Brain pericyte (primary cell): ENCODE data around the gene PTPRE.

Experiments
- DNase-seq: peaks from one replicate; pipeline ENCODE4 v3.0.0-alpha.2; 2012; ENCODE audit warnings: low read depth, low spot score

Gene PTPRE

DNA sequence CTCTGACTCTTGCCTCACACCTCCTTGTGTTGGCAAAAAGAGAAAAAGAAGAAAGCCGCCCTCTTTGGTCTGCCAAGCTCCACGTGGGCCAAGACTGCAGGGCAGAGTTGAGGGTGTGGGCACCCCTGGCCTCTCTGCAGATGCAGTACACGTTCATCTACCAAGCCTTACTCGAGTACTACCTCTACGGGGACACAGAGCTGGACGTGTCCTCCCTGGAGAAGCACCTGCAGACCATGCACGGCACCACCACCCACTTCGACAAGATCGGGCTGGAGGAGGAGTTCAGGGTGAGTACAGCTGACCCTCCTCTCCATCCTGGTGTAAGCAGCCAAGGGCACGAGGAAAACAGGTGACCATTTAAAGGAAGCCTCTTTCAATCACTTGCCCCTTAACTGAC is 163.3 kb downstream of the PTPRE start:
- DNase-seq: no peak

DNA sequence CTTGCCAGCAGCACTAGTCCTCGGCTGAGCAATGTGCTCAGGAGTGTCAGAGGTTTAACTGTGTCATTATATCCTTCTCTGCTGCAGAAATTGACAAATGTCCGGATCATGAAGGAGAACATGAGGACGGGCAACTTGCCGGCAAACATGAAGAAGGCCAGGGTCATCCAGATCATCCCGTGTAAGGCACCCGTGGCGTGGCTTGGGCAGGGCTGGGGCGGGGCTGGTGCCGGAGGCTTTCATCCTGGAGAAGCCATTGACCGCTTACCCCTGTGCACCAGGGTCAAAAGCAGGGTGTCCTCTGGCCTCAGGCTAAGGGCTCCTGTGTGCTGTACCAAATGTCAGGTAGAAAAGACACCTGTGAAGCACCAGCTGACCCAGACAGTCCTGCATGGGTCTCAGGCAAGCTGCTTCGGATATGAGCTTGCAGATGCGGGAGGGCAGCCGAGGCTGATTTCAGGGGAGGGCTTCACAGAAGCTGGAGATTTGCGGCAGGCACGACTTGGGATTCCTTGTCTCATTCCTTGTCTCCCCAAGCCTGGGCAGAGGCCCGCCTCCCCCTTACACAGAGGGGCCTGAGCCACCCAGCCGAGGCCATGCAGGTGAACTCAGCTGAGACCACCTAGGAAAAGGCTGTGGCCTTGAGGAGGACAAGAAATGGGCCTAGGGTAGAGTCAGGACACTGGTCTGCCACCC is 164.0 kb downstream of the PTPRE start:
- no peak for DNase-seq

DNA sequence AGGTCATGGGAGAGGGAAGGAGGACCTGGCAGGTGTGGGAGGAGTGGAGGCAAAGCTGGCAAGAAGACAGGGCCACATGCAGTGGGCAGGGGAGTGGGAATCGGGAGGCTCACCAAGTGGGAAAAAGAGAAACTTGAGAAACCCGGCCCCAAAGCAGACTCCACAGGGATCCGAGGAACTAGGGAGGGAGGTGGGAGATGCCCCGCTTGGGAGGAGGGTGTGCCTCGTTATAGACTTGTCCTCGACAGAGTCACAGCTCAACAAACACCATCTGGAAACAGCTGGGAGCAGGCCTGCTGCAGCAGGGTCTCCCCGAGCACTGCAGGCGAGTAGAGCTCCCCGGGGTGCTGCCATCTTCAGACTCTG is 164.5 kb downstream of the PTPRE start:
- no peak for DNase-seq

DNA sequence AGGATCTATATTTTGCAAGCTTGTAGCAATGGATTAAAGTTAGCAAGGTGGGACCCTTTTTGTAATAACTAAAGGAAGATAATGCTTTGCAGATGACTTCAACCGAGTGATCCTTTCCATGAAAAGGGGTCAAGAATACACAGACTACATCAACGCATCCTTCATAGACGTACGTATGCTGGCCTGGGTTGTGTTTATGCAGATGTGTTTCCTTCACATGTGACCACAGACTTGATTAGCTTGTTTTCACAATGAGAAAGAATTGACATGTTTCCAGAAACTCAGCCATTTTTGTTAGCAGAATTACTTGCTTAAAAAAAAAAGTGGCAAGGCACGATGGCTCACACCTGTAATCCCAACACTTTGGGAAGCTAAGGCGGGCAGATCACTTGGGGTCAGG is 165.1 kb downstream of the PTPRE start:
- DNase-seq: no peak

DNA sequence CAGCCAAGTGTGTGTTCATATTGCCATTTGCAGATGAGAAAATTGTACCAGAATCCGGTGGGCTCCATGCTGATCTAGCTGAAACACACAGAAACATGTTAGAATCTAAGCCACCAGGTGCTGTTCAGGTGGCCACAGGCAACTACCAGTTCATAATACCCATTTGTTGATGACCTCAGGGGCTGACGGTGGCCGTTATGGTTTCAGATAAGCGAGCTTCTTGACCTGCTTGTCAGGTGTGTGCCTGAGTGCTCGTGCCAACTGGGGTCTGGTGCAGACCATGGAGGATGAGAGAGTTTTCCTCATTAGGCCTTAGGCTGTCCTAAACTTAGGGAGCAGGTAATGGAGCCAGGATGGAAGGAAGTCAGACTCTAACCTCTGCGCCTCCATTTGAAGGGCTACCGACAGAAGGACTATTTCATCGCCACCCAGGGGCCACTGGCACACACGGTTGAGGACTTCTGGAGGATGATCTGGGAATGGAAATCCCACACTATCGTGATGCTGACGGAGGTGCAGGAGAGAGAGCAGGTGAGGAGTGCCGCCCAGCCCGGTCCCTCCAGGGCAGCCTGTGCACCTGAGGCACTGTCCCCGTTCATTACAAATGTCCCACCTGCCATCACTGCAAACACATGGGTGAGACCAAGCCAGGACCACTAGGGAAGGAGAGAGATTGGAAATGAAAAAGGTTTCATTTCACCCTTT is 166.2 kb downstream of the PTPRE start:
- DNase-seq: no peak

DNA sequence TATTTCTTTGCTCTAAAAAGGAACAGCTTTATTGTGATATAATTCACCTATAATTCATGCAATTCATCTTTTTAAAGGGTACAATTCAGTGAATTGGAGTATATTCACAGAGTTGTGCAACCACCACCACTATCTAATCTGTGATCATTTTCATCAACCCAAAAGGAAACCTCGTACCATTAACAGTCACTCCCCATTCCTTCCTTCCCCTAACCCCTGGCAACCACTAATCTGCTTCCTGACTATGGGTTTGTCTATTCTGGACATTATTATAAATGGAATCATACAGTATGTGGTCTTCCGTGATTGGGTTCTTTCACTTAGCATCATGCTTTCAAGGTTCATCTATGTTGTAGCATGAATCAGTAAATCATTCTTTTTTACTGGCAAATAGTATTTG is 167.0 kb downstream of the PTPRE start:
- no peak for DNase-seq

DNA sequence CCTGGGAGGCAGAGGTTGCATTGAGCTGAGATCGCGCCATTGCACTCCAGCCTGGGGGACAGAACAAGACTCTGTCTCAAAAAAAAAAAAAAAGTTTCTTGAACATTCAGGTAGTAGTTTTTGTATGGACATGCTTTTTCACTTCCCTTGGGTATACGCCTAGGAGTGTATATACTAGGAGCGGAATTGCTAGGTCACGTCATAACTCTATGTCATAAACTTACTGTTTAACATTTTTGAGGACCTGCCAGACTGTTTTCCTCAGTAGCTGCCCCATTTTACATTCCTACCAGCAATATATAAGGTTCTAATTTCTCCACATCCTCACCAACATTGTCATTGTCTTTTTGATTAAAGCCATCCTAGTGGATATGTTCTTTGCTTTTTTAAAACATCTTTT is 167.7 kb downstream of the PTPRE start:
- DNase-seq: no peak

DNA sequence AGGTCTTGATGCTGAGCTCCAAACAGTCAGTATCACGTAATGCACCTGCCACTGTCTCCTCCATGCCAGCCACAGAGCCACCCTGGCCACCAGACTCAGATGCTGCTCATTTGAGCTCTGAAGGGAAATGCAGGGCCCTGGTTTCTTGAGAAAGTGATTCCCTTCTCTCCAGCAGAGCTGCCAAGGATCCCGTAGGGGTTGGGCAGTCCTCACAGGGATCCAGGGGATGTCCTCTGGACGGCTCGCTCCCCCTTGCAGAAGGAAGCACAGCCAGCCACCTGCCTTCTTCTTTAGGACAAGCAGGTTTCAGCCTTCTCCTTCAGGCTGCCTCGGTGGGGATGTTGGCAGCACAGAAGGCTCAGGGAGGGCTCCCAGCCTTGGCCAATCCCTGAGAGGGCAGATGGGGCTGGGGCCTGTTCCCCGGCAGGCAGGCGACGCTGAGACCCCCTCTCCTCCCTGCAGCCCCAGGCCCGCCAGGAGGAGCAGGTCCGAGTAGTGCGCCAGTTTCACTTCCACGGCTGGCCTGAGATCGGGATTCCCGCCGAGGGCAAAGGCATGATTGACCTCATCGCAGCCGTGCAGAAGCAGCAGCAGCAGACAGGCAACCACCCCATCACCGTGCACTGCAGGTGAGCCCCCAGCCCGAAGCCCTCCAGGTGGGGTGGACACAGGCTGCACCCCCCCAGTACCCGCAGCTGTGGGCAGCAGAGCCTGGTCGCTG is 170.4 kb downstream of the PTPRE start:
- DNase-seq: no peak

DNA sequence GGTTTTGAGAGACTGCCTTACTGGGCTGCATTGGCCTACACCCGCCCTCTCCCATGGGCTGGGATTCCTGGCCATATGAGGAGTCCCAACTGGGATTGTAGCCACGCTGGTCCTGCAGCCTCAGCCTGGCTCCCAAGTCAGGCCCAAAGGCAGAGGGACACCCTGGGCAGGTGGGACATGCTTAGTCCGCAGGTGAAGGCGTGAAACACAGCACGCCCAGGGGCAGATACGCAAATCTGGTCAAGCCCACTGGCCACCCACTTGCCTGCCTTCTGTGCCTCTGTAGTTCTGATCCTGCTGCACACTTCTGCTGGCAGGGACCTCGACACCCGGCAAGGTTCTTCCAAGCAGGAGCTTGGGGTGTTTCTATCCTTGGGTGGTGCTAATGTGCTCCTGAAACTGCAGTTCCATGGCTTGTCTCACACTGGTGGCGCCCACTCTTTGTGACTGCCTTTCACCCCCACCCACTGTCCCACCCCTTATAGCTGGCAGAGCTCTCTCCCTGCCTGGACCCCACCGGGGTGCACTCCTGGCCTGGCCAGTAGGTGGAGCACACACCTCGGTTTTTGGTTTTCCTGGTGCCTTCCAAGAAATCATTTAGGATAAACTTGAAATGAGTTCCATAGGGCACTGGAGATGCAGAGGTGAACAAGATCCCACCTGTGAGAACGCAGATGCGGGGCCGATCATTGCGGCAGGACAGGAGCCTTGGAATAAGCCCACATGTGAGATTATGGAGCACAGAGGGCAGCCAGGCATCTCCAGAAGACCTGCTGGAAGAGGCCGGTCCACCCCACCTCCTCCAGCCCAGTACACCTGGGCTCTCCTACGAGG is 171.4 kb downstream of the PTPRE start:
- DNase-seq: no peak

DNA sequence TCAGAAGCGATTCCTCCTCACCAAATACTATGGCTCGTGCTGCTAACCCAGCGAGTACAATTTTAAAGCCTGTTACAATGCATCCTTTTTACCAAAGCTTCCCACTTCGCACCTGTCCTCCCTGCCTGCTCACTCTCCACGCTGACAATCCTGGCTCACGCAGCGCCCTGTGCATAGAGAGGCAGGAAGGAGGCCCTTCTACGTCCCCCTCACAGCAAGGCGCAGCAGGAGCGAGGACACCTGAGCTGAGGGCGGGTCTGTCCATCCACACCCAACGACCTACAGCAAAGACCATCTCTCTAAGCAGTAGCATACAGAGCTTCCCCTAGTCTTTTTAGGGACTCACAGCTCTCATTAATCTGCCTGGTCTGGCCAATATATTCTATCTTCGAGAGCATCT is 173.3 kb downstream of the PTPRE start:
- no peak for DNase-seq

DNA sequence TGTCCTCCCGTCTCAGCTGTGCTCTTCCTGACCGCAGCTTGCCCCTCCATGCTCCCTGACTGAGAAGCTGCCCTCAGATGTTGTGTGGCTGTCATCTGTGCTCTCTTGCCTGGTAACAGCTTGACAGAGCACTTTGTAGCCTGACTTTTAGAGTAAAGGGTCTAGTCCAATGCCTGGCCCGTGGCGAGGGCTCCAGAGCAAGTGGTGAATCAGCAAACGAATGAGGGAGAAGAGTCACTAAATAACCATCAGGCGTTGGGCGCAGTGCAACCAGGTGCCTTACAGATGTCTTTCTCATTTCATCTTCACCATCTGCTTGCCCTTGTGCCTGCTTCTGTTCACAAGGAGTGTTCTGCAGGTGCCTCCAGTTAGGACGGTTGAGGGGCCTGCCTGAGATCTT is 173.7 kb downstream of the PTPRE start:
- no peak for DNase-seq

DNA sequence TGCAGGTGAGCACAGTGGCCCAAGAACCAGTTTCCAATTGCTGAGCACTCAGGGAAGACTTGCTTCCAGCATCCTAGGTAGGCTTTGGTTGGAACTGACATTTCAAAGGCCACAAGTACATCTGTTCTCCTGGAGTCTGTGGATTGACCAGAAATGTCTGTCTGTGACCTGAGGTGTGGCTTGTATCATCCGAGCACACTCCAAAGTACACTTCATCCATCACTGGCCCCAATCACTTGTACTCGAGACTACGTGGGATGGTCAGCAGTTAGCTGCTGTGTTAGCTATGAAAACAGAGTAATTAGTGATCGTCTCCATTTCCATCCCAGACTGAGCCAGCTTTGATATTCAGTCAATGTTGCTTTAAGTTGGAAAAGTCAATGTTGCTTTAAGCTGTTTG is 174.3 kb downstream of the PTPRE start:
- no peak for DNase-seq

DNA sequence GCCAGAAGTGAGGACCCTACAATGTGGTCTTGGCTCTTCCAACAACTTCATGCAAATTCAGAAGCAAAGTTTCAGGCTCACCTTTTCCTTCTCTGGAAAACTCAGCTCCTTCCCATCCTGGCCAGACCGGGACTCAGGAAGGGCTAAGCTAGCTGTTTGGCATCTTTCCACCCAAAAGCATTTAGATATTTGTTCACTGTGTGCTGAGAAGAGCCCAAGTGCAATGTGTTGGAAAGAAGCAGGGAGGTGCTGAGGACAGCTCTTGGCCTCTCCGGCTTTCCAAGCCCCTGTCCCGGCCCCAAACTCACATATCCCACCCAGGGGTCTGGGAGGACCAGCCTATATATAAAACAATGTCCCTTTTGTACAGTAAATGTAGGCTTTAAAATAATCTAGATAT is 174.8 kb downstream of the PTPRE start:
- DNase-seq: no peak

DNA sequence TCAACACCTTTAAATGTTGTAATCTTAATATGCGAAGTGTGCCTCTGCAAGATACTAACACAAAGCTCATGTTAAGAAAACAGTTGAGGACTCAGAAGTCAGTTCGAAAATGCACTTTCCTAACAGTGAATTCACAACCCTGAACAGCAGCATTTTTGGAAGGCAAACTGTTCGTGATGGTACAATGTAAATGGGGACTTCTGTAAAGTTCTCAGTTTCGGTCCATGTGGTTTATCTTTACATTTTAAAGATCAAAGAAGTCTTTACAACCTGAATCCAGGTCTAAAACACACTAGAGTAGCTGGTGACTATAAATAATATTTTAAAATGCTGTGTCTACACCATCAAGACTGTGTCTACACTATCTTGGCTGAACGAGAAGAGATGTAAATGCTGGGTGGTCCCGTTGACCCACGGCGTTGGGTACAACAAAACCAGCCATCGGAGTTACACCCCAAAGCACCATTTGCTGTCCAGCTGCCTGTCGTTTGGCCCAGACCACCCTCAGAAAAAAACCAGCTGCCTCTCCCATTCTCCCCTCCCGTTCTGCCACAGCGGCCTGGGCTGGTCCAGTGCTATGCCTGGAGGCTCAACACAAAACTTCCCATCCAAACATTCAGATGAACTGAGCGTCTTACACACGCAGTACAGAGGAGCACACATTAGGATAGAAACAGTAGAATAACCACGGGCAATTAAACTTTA is 176.4 kb downstream of the PTPRE start:
- DNase-seq: no peak

DNA sequence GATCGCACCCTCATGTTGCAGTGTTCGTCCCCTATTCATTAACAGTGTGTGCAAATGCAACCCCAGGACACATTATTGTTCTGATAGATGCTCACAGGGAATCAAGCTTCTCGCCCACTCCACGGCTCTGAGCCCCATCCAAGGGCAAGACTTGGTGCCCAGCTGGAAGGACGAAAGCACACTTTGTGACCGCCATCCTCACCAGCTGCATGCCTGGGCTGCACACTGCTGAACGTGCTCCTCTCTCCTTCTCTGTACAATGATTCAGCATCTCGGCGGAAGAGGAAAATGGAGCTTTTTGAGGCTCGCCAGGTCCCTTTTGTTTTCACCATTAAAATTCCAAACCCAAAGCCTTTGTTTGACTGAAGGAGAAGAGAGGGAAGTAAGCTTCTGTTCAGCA is 177.5 kb downstream of the PTPRE start:
- DNase-seq: no peak

DNA sequence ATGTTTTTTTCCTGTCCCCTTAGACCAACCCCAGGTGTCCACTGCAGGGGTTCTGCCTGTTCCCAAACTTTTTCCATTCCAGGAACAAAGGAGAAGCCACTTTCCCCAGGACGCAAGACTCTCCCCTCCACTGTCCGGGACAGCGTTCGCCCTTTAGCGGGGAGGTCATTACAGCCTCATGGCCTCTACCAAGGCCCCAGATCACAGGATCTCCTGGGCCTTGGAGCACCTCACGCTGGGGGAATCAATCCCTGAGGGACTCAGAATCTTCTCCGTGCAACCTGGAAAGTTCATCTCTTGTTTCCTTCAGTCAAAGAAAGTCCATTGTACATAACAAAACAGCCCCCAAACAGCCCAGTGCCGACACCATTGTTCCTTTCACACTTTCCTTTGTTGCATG is 178.1 kb downstream of the PTPRE start:
- DNase-seq: no peak

DNA sequence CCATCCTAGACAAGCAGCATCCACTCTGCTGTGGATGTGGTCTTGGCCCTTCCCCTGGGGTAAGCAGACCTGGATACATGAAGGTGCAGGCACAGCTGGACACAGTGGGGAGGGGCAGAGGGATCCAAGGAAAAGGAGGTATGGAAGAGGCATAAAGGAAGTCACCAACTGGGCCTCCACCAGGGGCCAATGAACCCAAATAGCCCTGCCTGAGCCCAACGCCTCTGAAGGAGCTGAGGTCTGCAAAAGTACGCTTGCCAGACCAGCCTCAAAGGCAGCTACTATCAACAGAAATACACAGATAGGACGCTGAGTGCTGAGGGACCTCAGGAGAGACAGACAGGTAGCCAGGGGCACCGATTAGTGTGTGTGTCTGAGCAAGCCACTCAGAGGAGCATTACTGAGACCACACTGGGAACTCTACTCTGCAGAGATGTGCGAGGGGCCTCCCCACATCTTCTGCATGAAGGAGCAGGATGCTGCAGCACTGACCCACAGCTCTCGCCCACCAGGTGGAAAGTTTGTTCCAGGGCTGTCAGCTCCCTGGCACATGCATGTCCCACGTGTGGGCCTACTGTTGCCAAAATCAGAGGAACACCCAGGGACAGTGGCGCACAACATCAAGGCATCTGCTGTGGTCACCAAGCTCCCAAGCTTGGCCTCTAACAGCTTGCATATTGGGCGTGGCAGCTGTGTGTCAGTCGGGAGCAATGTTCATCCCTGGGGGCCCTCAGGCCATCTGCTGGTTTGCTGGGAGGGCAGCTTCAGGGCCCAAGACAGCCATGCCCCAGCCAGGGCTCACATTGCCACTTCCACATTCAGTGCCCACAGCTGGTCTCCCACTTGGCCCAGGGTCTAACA is 179.3 kb downstream of the PTPRE start:
- DNase-seq: no peak

DNA sequence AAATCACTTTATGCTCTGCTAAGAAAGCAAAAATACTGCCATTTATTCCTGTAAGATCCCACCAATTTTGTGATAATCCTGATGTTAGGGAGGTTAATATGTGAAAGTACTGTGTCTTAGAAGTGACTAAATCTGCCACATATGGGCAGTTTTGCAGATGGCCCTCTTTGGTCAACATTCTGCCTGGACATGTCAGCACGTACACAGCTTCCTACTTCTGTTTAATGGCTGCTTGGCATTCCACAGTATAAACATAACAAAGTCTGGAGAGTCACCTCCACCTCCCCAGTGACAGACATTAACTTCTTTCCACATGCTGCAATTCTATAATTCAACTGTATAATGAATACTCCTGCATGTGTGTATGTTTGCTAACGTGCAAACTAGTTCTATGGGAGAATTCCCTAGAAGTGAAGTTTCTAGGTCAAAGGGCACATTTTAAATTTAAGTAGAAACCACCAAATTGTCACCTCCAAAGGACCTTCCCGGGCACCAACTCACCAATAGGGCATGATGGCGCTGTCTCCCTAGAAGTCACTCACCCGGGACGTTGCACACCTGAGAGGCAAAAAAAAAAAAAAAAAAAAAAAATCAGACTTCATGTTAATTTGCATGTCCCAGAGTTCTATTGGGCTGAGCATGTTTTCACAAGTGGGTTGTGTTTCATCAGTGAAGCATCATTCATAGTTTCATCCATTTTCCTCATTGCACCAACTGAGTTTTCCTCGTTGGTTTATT is 180.4 kb downstream of the PTPRE start:
- no peak for DNase-seq

DNA sequence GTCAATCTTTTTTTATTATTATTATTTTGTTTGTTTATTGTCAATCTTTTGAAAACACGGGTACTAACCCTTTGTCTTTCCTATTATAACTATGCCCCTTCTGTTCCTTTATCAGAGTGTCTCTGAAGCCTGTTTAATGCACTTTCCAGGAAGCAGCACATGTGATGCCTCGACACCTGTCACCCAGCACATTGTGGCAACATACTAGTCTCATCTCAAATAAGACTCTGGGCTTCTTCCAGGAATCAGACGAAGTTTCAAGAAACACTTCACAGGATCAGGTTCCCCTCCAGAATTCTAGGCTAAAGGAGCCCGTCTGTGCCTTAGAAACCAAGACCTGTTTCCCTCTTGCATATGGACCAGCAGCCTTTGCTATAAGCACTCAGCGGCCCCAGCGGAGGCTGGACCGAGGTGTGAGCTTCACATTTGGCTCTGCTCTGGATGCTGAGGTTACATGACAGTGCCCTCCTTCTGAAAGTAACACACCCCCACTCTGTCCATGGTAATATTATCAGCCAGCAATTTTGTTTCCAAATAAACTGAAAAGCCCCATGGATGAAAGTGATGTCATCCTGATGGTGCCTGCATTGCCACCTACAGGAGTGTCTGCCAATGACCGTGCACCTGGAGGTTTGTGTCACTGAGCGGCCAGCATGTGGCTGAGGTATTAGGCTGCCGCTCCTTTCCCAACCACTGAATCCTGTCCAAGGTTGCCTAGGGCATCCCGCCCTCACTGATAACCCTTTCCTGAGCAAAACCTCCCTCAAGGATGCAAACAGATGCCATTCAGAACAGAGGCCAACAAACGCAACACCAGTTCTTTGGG is 181.2 kb downstream of the PTPRE start:
- no peak for DNase-seq
